Measurements from ENCODE around the gene UBE2G1. TPM values are rescaled to one million over a fixed set of nuclear protein-coding genes. Genes with fewer than 3 reads are reported as not detected.

UBE2G1 gene
- total and polyA plus RNA-seq, 10 of the 15 experiments (the other 5 are each of a cell fraction or from before 2014, with no cell fraction given), result 24.4 to 139 (median 77.4) TPM

GRCh38 chr17:4387137-4387536 lies 20.7 kb upstream of the UBE2G1 start:
- in situ Hi-C loops (cut with MboI), result no loop called here
- Histone ChIP-seq H2AFZ (ENCODE audit: control insufficient read depth, low read depth, low read length) (no peak overlapping the region), H3K9me3 (replicated peaks; ENCODE audit: control insufficient read depth, insufficient read depth, low read length) (no peaks in the 10 kb centered on the region), H3K27ac (ENCODE audit: control insufficient read depth, insufficient read depth) (no peak overlapping the region), H3K27me3 (replicated peaks in 1 of 2; ENCODE audit: control insufficient read depth in 2 of 2, insufficient read depth in 2 of 2, low read length in 1 of 2) (no peaks in the 10 kb centered on the region), H3K4me2 (ENCODE audit: control insufficient read depth, insufficient read depth) (no peak overlapping the region), H3K4me3 (no peak overlapping the region), H3K4me1 (ENCODE audit: control insufficient read depth, insufficient read depth, low read length) (peaks cover 3% of the 10 kb centered on the region), H3K9ac (ENCODE audit: control insufficient read depth, insufficient read depth, low read length) (no peak overlapping the region), H4K20me1 (ENCODE audit: control insufficient read depth, insufficient read depth) (no peaks in the 10 kb centered on the region), H3K36me3 (ENCODE audit: control insufficient read depth in 2 of 2, insufficient read depth in 2 of 2, low read length in 1 of 2) (no peaks in the 10 kb centered on the region), H3K79me2 (ENCODE audit: control insufficient read depth, insufficient read depth, low read length) (no peaks in the 10 kb centered on the region)
- SMC1A ChIA-PET (ENCODE audit: uncharacterized antibody, unreplicated experiment), result no interaction called here
- RAD21 ChIA-PET (ENCODE audit: unreplicated experiment), result interaction anchor here (1.2 kb wide), 1 partner anchor 8 kb away, joined by 4 read pairs; no protein-coding TSS in a partner anchor
- DNase-seq (ENCODE audit: low read depth, low spot score) (no peak), ATAC-seq (no peak), FAIRE-seq (no peak)
- intact Hi-C loops (cut with micrococcal nuclease; ENCODE audit: unreplicated experiment), result no loop called here
- CTCF ChIA-PET, result no interaction called here
- BruUV-seq (replicated peaks), result no TSS peak
- POLR2A ChIA-PET, result interaction anchor here (1.3 kb wide), 1 partner anchor 9 kb away, joined by 4 read pairs; no protein-coding TSS in a partner anchor
- 83% methylated on average over 5 of the region's 5 CpGs for WGBS (ENCODE audit: insufficient coverage, insufficient replicate concordance, low lambda C conversion rate, missing lambda C conversion rate)
- TF ChIP-seq EP300 (IDR thresholded peaks at IDR 0.05; ENCODE audit: borderline replicate concordance in 1 of 2, control insufficient read depth in 1 of 2, low read depth in 2 of 2, low read length in 2 of 2), result no peak
- TF ChIP-seq NFIC (IDR thresholded peaks at IDR 0.05; ENCODE audit: low read depth, low read length), result no peak
- no peak for TF ChIP-seq REST (IDR thresholded peaks at IDR 0.05; ENCODE audit: low read depth, low read length)
- TF ChIP-seq, protein P1, sequence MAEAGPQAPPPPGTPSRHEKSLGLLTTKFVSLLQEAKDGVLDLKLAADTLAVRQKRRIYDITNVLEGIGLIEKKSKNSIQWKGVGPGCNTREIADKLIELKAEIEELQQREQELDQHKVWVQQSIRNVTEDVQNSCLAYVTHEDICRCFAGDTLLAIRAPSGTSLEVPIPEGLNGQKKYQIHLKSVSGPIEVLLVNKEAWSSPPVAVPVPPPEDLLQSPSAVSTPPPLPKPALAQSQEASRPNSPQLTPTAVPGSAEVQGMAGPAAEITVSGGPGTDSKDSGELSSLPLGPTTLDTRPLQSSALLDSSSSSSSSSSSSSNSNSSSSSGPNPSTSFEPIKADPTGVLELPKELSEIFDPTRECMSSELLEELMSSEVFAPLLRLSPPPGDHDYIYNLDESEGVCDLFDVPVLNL (IDR thresholded peaks at IDR 0.05; ENCODE audit: low read depth, low read length), result no peak
- no peak for TF ChIP-seq SMAD5 (IDR thresholded peaks at IDR 0.05; ENCODE audit: low read depth)
- no peak for TF ChIP-seq NFXL1 (IDR thresholded peaks at IDR 0.05; ENCODE audit: borderline replicate concordance)
- TF ChIP-seq RELA (IDR thresholded peaks at IDR 0.05; ENCODE audit: borderline replicate concordance, partially characterized antibody), result no peak
- TF ChIP-seq IRF5 (IDR thresholded peaks at IDR 0.05; ENCODE audit: borderline replicate concordance), result no peak
- no peak for TF ChIP-seq IKZF1 (conservative IDR thresholded peaks at IDR 0.05)
- TF ChIP-seq SIX5 (IDR thresholded peaks at IDR 0.05; ENCODE audit: low read depth, low read length, severe bottlenecking), result no peak
- no peak for TF ChIP-seq CBX5 (IDR thresholded peaks at IDR 0.05; ENCODE audit: low read depth)
- no peak for TF ChIP-seq YBX1 (IDR thresholded peaks at IDR 0.05)
- no peak for TF ChIP-seq ZNF24 (IDR thresholded peaks at IDR 0.05)
